Stimulated activated CD8-positive, alpha-beta memory T cell treated with anti-CD3 and anti-CD28 coated beads, Interleukin-15, amount 100 ng/mL, for 48 hours (primary cell): ENCODE data around the gene ACOXL.
"Not testable (repeated sequence)": the region's sequence is repeated elsewhere in the genome, so short reads cannot be mapped to it uniquely, and the experiment has no call there.

Source experiments
- DNase-seq, 2 donors: peaks; one replicate each; pipeline ENCODE4 v3.0.0-alpha.2; 2020; ENCODE audit warnings: low read depth in 2 of 2

The ACOXL gene

DNA sequence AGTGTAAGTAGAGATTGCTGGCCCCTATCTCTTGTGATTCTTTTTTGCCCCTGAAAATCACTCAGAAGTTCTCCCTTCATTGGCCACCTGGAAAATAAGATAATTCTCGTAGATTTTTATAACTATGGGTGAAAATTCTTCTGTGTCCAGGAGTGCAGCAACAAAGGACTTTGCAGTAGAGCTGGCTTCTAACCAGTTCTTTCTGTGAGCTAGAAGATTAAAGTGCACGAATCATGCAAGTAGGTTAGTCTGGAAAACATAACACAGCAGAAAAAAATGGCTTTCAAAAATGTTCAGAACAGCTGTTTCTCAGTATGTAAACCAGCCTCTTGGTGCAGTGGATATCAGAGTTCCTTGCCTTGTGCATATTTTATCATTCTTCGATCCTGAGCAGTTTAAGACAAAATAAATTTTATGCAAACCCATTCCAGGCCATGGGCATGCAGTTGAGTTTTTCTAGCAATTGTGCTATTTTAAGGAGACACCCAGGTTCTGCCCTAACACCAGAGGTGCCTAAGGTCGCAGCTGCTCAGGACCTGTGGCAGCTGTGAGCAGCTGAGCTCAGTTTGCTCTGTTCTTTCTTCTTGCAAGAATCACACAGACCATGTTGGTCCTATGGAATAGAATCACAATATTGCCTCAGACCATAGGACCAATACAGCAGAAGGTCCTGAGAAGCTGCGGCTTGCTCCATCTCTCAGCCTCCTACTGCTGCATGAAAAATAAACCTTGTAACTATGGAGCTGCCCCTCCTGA, 307.4 kb downstream of the ACOXL start:
- DNase-seq = no peak

DNA sequence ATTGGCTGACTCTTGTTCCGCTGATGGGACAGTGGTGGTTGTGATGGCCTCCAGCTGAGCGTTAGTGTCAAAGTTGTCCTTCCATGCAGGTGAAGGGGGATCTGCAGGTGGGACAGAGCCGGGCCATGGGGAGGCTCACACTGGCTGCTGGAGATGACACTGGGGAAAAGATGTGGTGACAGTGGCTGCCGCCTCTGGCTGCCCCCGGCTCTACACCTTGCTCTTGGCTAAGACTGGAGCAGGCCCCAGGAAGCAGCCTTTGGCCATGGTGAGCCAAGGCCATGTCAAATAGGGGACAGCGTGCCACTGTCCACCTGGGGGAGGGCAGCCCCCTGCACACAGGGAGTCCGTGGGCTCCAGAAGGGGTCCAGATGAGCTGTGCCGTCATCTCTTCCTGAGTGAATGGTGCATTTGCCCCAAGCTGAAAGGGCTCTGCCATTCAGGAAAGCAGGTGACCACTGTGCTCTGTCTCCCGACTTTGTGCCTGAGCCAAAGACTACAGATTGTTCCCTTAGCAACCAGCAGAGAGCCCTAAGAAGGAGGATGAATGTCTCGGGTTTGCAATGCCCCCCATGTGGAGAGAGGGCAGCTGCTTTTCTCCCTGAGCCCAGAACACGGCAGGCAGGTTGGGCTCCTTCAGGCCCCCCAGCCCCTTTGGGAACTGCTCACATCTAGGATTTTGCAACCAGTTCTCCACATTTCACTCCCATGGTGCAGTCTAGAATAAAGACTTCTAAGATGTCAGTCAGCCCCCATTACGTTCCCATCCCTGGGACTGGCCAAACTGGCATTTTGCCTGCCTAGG, 309.2 kb downstream of the ACOXL start:
- no peak for DNase-seq

GRCh38 chr2:111042261-111042660, 309.9 kb downstream of the ACOXL start:
- no peak for DNase-seq

DNA sequence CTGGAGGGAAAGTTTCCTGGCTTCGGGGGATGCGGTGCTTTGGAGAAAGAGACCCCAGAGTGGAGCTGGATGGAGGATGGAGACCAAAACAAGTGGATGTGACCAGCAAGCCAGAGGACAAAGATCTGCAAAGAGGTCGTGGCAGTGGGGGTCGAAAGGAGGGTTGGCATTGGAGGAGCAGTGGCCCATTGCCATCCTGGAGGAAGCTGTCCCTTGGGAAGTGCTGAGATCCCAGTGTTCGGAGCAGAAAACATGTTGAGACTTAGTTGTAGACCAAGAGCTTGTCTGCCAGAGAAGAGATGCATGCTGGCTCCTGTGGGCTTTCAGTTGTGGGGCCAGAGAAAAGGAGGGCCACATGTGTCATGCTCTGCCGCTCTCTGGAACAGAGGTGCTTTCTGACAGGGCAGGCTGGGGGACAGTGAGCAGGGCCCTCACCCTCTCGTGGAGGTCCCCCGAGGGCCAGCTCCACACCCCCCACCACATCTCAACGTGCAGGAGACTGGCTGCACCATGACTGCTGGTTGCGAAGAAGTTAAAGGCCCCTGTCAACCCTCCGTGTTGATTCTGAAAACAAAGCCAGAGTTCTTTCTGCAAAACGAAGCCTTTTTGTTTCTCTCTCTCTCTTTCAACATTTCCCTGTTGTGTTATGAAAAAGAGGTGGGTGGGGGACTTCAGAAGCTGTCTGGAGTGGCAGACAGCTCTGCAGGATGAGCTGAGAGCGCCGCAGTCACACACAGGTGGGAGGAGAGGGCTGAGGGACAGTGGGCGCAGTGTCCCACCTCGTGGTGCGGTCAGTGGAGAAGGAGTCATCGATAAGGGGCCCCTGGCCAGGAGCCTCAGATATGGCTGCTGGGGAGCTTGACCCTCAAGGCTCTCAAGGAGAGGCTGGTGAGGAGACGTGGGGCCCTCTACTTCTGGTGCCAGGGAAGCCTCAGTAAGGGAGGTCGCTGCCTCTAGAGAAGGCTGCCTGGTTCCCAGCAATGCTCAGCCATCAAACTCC, 310.7 kb downstream of the ACOXL start:
- DNase-seq = peak in 1 of 2 donors; percentile 23

- DNase-seq = no peak
Measured at GRCh38 chr2:111044066-111044465, 311.7 kb downstream of the ACOXL start.

GRCh38 chr2:111045236-111045635, 312.9 kb downstream of the ACOXL start:
- not testable (repeated sequence) for DNase-seq

GRCh38 chr2:111045771-111046444, 313.5 kb downstream of the ACOXL start:
- no peak for DNase-seq

GRCh38 chr2:111046670-111047069, 314.3 kb downstream of the ACOXL start:
- DNase-seq = no peak

GRCh38 chr2:111048856-111049768, 316.7 kb downstream of the ACOXL start:
- no peak for DNase-seq

- no peak for DNase-seq
Measured at GRCh38 chr2:111049792-111050640, 317.6 kb downstream of the ACOXL start.

- DNase-seq = no peak
Measured at GRCh38 chr2:111050701-111051376, 318.5 kb downstream of the ACOXL start.

GRCh38 chr2:111052621-111053020, 320.2 kb downstream of the ACOXL start:
- DNase-seq = no peak

GRCh38 chr2:111053266-111053665, 320.9 kb downstream of the ACOXL start:
- DNase-seq = no peak

DNA sequence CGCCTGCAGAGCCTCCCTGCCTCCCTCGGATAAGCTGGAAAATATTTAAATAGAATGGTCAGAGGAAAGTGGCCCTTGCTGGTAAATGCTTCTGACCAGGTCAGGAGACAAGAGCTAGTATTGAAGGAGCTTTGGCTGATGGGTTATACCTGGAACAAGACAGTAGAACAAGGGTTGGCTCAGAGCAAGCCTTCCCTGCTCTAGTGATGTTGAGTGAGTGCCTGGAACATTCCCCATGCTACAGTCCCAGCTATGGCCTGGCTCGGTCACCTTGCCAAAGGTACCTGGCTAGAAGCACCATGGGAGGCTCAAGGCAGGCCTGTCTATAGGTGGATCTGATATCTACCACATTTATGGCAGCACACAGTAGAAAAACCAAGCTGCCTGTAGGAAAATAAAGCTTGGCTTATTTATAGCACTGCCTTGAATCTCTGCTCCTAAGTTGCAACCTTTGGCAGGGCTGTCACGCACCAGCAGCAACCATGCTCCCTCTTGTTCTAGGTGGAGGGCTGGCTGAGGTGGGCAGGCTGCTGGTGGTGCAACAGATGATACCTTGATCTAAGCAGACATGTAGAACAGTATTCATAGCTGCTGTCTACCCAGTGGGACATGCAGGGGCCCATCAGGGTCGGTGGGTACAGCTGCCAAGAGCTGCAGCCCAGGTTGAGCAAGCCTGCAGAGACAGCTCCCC, 321.6 kb downstream of the ACOXL start:
- DNase-seq = no peak

DNA sequence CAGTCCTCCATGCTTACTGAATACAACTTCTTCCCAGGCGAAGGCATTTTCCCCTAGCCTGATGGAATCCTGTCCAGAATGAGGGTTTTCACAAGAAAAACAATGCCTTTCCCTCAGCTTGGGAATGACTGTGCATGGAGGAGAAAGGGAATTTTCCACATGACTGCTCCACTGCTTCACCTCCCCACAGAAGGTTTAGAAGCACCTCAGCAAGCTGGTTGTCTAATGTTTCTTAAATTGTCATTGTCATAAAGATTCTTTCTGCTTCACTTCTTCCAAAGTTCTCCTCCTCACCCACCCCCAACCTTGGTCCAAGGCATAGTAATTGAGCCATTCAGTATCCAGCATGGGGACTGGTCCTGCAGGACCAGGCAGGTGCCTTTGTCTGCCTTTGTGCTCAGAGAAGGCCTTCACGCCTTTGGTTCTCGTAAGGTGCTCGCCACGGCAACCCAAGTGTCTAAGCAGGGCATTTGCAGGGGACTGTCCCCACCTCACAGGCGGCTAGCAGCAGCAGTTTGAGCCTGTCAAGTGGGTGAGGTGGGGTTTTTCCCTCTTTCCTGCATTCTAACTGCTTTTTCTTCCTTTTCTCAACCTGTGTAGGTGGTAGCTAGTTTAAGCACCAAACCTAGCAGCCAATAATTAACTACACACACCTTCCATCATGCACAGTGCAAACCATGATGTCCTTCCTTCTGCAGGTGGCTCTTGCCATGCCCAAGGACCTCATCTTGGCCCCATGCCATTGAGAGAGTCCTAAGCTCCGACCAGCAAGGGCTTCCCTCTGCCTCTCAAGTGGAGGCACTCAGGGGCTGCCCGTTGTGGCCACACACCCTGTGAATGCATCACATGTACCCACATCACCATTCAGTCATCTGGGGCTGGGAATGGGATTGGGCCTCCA, 322.7 kb downstream of the ACOXL start:
- peak; percentile 37 to 65 for DNase-seq

GRCh38 chr2:111055735-111056134, 323.4 kb downstream of the ACOXL start:
- DNase-seq = no peak

- DNase-seq = no peak
Measured at GRCh38 chr2:111057045-111057444, 324.7 kb downstream of the ACOXL start.
